Fibroblast of lung (primary cell): ENCODE results near the gene DPEP2. TPM values are rescaled to one million over a fixed set of nuclear protein-coding genes. Genes with fewer than 3 reads are reported as not detected.

Source experiments
- DNase-seq, 2 donors: peaks; one replicate each; pipeline versions ENCODE4 v3.0.0 to v3.0.0-alpha.2; 2010; ENCODE audit warnings: low read depth in 2 of 2
- H2AFZ ChIP-seq: 2 replicates; pipeline ENCODE4 v1.5.1; 2012; ENCODE audit warnings: low read length, control low read depth, inconsistent platforms
- H3K27ac ChIP-seq: 2 replicates; pipeline ENCODE4 v1.5.1; 2011; ENCODE audit warnings: low read length, control low read depth; ENCODE audit not compliant: insufficient read depth
- H3K27me3 ChIP-seq: 2 replicates; pipeline ENCODE4 v1.5.1; 2011; ENCODE audit warnings: mild to moderate bottlenecking, low read length; ENCODE audit not compliant: control insufficient read depth, insufficient read depth
- H3K36me3 ChIP-seq: 2 replicates; pipeline ENCODE4 v1.5.1; 2011; ENCODE audit warnings: low read length; ENCODE audit not compliant: control insufficient read depth, insufficient read depth
- H3K4me1 ChIP-seq: 2 replicates; pipeline ENCODE4 v1.5.1; 2011; ENCODE audit warnings: low read length; ENCODE audit not compliant: control insufficient read depth, insufficient read depth; ENCODE audit errors: extremely low read depth
- H3K4me2 ChIP-seq: 2 replicates; pipeline ENCODE4 v1.5.1; 2011; ENCODE audit warnings: low read length, control low read depth; ENCODE audit not compliant: insufficient read depth; ENCODE audit errors: extremely low read depth
- H3K4me3 ChIP-seq, 4 experiments: fragments of 200-600 bp in 1 of 4; sonication (generic) in 1 of 4; replicated peaks in 1 of 4; 2 replicates each; pipeline ENCODE4 v1.5.1; 2011 to 2016; ENCODE audit warnings: low read length in 4 of 4, low read depth in 3 of 4, mild to moderate bottlenecking in 3 of 4, control low read depth in 2 of 4, inconsistent platforms in 1 of 4, mixed read lengths in 1 of 4; ENCODE audit not compliant: insufficient read depth in 1 of 4; ENCODE audit errors: control extremely low read depth in 1 of 4
- H3K79me2 ChIP-seq: 2 replicates; pipeline ENCODE4 v1.5.1; 2012; ENCODE audit warnings: mild to moderate bottlenecking, low read length, inconsistent platforms; ENCODE audit not compliant: control insufficient read depth, insufficient read depth
- H3K9ac ChIP-seq: 2 replicates; pipeline ENCODE4 v1.5.1; 2011; ENCODE audit warnings: mild to moderate bottlenecking, low read length, control low read depth; ENCODE audit not compliant: insufficient read depth
- H3K9me3 ChIP-seq: 2 replicates; pipeline ENCODE4 v1.5.1; 2012; ENCODE audit warnings: low read depth, low read length; ENCODE audit not compliant: control insufficient read depth, insufficient read depth
- H4K20me1 ChIP-seq: 2 replicates; pipeline ENCODE4 v1.5.1; 2011; ENCODE audit warnings: low read length; ENCODE audit not compliant: control insufficient read depth, insufficient read depth; ENCODE audit errors: extremely low read depth
- CTCF ChIP-seq, 2 donors: IDR thresholded peaks in 1 of 2; conservative IDR thresholded peaks in 1 of 2; 1 replicate in 1 of 2; 2 replicates in 1 of 2; pipeline ENCODE4 v1.5.1; 2011 to 2012; ENCODE audit warnings: low read length in 2 of 2, control low read depth in 1 of 2, inconsistent platforms in 1 of 2, low read depth in 1 of 2, mild to moderate bottlenecking in 1 of 2
- EZH2 ChIP-seq: IDR thresholded peaks from 2 replicates; pipeline ENCODE4 v1.5.1; 2012; ENCODE audit warnings: low read length, control low read depth, mild to moderate bottlenecking; ENCODE audit errors: missing control alignments
- polyA plus RNA-seq, 2 donors: library from polyadenylated mRNA; depleted of rRNA in 1 of 2; stranded (reverse) in 1 of 2; unstranded in 1 of 2; fragments of >200 nt; gene quantifications; 2 replicates each; pipeline ENCODE4 v1.2.1, GENCODE V29; 2011 to 2012; ENCODE audit warnings: missing spikeins in 1 of 2
- total RNA-seq: library from RNA; depleted of rRNA; stranded (reverse); fragments of >200 nt; gene quantifications from 2 replicates; pipeline ENCODE4 v1.2.1, GENCODE V29; 2014

DPEP2 gene
- total and polyA plus RNA-seq, 2 donors (not counting 1 experiment from before 2014, with no cell fraction given) = not detected

GRCh38 chr16:67963662-67964321 lies 35.5 kb downstream of the DPEP2 start:
- DNase-seq = no peak
- no peak for TF ChIP-seq EZH2
- no peak for TF ChIP-seq CTCF (conservative IDR thresholded peaks at IDR 0.05 in 1 of 2, IDR thresholded peaks at IDR 0.05 in 1 of 2; ENCODE audit: low read depth in 1 of 2, low read length in 2 of 2)
- H3K4me3 ChIP-seq = no peak overlapping the region
- H2AFZ ChIP-seq = no peak overlapping the region
- H4K20me1 ChIP-seq = no peaks in the 10 kb centered on the region
- no peaks in the 10 kb centered on the region for H3K9me3 ChIP-seq
- H3K9ac ChIP-seq = no peak overlapping the region
- peaks cover 84% of the 10 kb centered on the region for H3K79me2 ChIP-seq
- no peak overlapping the region for H3K4me2 ChIP-seq
- peaks cover 27% of the 10 kb centered on the region for H3K36me3 ChIP-seq
- no peak overlapping the region for H3K27ac ChIP-seq
- peaks cover 41% of the 10 kb centered on the region for H3K4me1 ChIP-seq
- H3K27me3 ChIP-seq = no peaks in the 10 kb centered on the region

GRCh38 chr16:67963292-67963661 lies 36.0 kb downstream of the DPEP2 start:
- H3K36me3 ChIP-seq = peaks cover 32% of the 10 kb centered on the region
- no peak overlapping the region for H3K4me2 ChIP-seq
- H3K4me3 ChIP-seq = no peak overlapping the region
- no peak for TF ChIP-seq CTCF (conservative IDR thresholded peaks at IDR 0.05 in 1 of 2, IDR thresholded peaks at IDR 0.05 in 1 of 2; ENCODE audit: low read depth in 1 of 2, low read length in 2 of 2)
- TF ChIP-seq EZH2 = no peak
- peaks cover 89% of the 10 kb centered on the region for H3K79me2 ChIP-seq
- no peaks in the 10 kb centered on the region for H3K27me3 ChIP-seq
- H4K20me1 ChIP-seq = no peaks in the 10 kb centered on the region
- no peak overlapping the region for H3K9ac ChIP-seq
- no peak for DNase-seq
- H3K4me1 ChIP-seq = peaks cover 40% of the 10 kb centered on the region
- H3K27ac ChIP-seq = no peak overlapping the region
- H2AFZ ChIP-seq = no peak overlapping the region
- no peaks in the 10 kb centered on the region for H3K9me3 ChIP-seq

GRCh38 chr16:67962135-67962534 lies 37.1 kb downstream of the DPEP2 start:
- no peak overlapping the region for H3K9ac ChIP-seq
- no peak for DNase-seq
- no peak overlapping the region for H3K27ac ChIP-seq
- TF ChIP-seq CTCF (conservative IDR thresholded peaks at IDR 0.05 in 1 of 2, IDR thresholded peaks at IDR 0.05 in 1 of 2; ENCODE audit: low read depth in 1 of 2, low read length in 2 of 2) = no peak
- TF ChIP-seq EZH2 = no peak
- H3K79me2 ChIP-seq = peaks cover 79% of the 10 kb centered on the region
- H3K36me3 ChIP-seq = peaks cover 38% of the 10 kb centered on the region
- no peaks in the 10 kb centered on the region for H4K20me1 ChIP-seq
- no peak overlapping the region for H3K4me2 ChIP-seq
- H3K4me3 ChIP-seq = no peak overlapping the region
- no peak overlapping the region for H2AFZ ChIP-seq
- H3K9me3 ChIP-seq = no peaks in the 10 kb centered on the region
- H3K27me3 ChIP-seq = no peaks in the 10 kb centered on the region
- H3K4me1 ChIP-seq = peaks cover 39% of the 10 kb centered on the region
